K562 (cell line): ENCODE results near the gene YAF2. TPM values are rescaled to one million over a fixed set of nuclear protein-coding genes. Genes with fewer than 3 reads are reported as not detected.
A peak's percentile ranks its signal among the peaks of the same experiment; 100 is the strongest.

Source experiments
- CBFA2T2 ChIP-seq: fragments of 450-650 bp; conservative IDR thresholded peaks from 2 replicates; pipeline ENCODE4 v1.6.1; 2017; ENCODE audit warnings: mild to moderate bottlenecking
- CCNT2 ChIP-seq: IDR thresholded peaks from 2 replicates; pipeline ENCODE4 v1.6.1; 2011; ENCODE audit warnings: borderline replicate concordance, low read depth, mild to moderate bottlenecking, moderate library complexity, mixed read lengths, low read length; ENCODE audit not compliant: insufficient read length; ENCODE audit errors: extremely low read depth
- HDAC1 ChIP-seq, 2 experiments: fragments of 450-650 bp; IDR thresholded peaks; 2 replicates each; pipeline ENCODE4 v1.6.1; 2016 to 2017; ENCODE audit warnings: inconsistent platforms in 1 of 2, mild to moderate bottlenecking in 1 of 2, moderate library complexity in 1 of 2
- MIER1 ChIP-seq: fragments of 450-650 bp; IDR thresholded peaks from 2 replicates; pipeline ENCODE4 v1.6.1; 2016; ENCODE audit warnings: antibody characterized with exemption, mild to moderate bottlenecking, low read depth
- POU5F1 ChIP-seq: fragments of 150-350 bp; IDR thresholded peaks from 2 replicates; pipeline ENCODE4 v1.6.1; 2014; ENCODE audit warnings: borderline replicate concordance, low read length, low read depth, mild to moderate bottlenecking; ENCODE audit not compliant: partially characterized antibody
- TEAD4 ChIP-seq, 2 experiments: sonication (generic) in 1 of 2; formaldehyde crosslinking in 1 of 2; IDR thresholded peaks; 2 replicates each; pipeline versions ENCODE4 v1.6.1 to v1.8.0; 2012 to 2022; ENCODE audit warnings: borderline replicate concordance in 1 of 2, inconsistent platforms in 1 of 2, low read length in 1 of 2, mild to moderate bottlenecking in 1 of 2, missing genetic modification reagents in 1 of 2
- ZNF174 ChIP-seq: fragments of 250-450 bp; sonication (Bioruptor Pico); IDR thresholded peaks from 2 replicates; pipeline ENCODE4 v1.4.0; 2020; ENCODE audit warnings: mild to moderate bottlenecking
- polyA plus RNA-seq, 8 experiments: library from polyadenylated mRNA; depleted of rRNA in 4 of 8; stranded (reverse) in 5 of 8; unstranded in 3 of 8; fragments of >200 nt; fragmentation: Nextera tagmentation in 2 of 8; fragmentation: Illumina TruSeq in 1 of 8; extraction: Ambion mirVana in 2 of 8; extraction: Trizol in 1 of 8; gene quantifications; 2 replicates each; pipeline versions ENCODE4 v1.2.1 to v1.2.3, GENCODE V29; 2011 to 2014; ENCODE audit warnings: inconsistent platforms in 1 of 8, missing spikeins in 1 of 8
- total RNA-seq, 7 experiments: library from RNA; depleted of rRNA in 6 of 7; stranded (reverse); fragments of >200 nt in 6 of 7; fragmentation: Illumina TruSeq in 2 of 7; extraction: Trizol in 2 of 7; gene quantifications; 2 replicates each; pipeline versions ENCODE4 v1.2.1 to v1.2.3, GENCODE V29; 2011 to 2021; ENCODE audit warnings: low replicate concordance in 1 of 7
- TF ChIP-seq, protein P1 (sequence below): fragments of 200-600 bp; sonication (generic); IDR thresholded peaks from one replicate; pipeline ENCODE4 v1.6.1; 2012; ENCODE audit warnings: mild to moderate bottlenecking, low read depth, low read length, inconsistent platforms
- TF ChIP-seq, protein P2 (sequence below): IDR thresholded peaks from 2 replicates; pipeline ENCODE4 v1.6.1; 2014; ENCODE audit warnings: antibody characterized with exemption
- TF ChIP-seq, protein P3 (sequence below): sonication (generic); formaldehyde crosslinking; IDR thresholded peaks from 2 replicates; pipeline ENCODE4 v1.8.1; 2023; ENCODE audit warnings: mild to moderate bottlenecking, missing genetic modification reagents, moderate library complexity

Gene YAF2
- total and polyA plus RNA-seq, 9 of the 15 experiments (the other 6 are each of a cell fraction or from before 2014, with no cell fraction given), result 10.6 to 26.4 (median 21.3) TPM

DNA sequence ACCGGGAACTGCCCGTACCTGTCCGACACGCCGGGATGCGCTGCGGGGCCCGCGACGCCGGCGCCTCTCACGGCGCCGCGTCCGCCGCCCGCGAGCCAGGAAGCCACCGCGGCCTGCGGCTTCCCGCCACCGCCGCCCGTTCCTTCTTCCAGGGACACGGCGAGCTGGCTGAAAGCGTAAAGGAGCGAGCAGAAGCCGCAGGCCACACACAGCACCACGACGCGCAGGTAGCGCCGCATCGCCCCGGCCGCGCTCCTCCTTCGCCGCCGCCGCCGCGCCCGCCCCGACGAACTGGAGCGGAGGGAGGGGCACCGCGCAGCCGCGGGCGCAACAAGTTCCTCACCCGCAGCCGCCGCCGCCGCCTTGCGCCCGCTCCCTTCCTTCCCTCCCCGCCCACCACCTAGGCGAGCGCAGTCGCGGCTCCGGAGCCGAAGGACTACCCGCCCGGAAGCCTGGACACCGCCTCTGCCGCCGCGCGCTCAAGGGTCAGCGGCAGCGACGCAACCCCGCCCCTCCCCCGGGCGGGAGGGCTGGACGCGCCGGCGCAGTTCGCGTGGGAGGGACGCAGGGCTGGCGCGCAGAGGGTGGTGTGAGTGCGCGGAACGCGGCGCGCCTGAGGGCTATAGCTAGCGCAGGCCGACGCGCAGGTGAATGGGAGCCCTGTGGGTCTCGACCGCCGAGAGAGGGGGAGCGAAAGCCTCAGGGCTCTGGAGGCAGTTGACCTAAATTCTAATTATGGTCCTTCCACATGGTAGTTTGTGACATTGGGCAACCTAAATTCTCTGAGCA is 93.4 kb downstream of the YAF2 start, which contains the start of gene GXYLT1 (continued):
- TF ChIP-seq, protein P1, sequence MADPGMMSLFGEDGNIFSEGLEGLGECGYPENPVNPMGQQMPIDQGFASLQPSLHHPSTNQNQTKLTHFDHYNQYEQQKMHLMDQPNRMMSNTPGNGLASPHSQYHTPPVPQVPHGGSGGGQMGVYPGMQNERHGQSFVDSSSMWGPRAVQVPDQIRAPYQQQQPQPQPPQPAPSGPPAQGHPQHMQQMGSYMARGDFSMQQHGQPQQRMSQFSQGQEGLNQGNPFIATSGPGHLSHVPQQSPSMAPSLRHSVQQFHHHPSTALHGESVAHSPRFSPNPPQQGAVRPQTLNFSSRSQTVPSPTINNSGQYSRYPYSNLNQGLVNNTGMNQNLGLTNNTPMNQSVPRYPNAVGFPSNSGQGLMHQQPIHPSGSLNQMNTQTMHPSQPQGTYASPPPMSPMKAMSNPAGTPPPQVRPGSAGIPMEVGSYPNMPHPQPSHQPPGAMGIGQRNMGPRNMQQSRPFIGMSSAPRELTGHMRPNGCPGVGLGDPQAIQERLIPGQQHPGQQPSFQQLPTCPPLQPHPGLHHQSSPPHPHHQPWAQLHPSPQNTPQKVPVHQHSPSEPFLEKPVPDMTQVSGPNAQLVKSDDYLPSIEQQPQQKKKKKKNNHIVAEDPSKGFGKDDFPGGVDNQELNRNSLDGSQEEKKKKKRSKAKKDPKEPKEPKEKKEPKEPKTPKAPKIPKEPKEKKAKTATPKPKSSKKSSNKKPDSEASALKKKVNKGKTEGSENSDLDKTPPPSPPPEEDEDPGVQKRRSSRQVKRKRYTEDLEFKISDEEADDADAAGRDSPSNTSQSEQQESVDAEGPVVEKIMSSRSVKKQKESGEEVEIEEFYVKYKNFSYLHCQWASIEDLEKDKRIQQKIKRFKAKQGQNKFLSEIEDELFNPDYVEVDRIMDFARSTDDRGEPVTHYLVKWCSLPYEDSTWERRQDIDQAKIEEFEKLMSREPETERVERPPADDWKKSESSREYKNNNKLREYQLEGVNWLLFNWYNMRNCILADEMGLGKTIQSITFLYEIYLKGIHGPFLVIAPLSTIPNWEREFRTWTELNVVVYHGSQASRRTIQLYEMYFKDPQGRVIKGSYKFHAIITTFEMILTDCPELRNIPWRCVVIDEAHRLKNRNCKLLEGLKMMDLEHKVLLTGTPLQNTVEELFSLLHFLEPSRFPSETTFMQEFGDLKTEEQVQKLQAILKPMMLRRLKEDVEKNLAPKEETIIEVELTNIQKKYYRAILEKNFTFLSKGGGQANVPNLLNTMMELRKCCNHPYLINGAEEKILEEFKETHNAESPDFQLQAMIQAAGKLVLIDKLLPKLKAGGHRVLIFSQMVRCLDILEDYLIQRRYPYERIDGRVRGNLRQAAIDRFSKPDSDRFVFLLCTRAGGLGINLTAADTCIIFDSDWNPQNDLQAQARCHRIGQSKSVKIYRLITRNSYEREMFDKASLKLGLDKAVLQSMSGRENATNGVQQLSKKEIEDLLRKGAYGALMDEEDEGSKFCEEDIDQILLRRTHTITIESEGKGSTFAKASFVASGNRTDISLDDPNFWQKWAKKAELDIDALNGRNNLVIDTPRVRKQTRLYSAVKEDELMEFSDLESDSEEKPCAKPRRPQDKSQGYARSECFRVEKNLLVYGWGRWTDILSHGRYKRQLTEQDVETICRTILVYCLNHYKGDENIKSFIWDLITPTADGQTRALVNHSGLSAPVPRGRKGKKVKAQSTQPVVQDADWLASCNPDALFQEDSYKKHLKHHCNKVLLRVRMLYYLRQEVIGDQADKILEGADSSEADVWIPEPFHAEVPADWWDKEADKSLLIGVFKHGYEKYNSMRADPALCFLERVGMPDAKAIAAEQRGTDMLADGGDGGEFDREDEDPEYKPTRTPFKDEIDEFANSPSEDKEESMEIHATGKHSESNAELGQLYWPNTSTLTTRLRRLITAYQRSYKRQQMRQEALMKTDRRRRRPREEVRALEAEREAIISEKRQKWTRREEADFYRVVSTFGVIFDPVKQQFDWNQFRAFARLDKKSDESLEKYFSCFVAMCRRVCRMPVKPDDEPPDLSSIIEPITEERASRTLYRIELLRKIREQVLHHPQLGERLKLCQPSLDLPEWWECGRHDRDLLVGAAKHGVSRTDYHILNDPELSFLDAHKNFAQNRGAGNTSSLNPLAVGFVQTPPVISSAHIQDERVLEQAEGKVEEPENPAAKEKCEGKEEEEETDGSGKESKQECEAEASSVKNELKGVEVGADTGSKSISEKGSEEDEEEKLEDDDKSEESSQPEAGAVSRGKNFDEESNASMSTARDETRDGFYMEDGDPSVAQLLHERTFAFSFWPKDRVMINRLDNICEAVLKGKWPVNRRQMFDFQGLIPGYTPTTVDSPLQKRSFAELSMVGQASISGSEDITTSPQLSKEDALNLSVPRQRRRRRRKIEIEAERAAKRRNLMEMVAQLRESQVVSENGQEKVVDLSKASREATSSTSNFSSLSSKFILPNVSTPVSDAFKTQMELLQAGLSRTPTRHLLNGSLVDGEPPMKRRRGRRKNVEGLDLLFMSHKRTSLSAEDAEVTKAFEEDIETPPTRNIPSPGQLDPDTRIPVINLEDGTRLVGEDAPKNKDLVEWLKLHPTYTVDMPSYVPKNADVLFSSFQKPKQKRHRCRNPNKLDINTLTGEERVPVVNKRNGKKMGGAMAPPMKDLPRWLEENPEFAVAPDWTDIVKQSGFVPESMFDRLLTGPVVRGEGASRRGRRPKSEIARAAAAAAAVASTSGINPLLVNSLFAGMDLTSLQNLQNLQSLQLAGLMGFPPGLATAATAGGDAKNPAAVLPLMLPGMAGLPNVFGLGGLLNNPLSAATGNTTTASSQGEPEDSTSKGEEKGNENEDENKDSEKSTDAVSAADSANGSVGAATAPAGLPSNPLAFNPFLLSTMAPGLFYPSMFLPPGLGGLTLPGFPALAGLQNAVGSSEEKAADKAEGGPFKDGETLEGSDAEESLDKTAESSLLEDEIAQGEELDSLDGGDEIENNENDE, result no peak
- TF ChIP-seq, protein P2, sequence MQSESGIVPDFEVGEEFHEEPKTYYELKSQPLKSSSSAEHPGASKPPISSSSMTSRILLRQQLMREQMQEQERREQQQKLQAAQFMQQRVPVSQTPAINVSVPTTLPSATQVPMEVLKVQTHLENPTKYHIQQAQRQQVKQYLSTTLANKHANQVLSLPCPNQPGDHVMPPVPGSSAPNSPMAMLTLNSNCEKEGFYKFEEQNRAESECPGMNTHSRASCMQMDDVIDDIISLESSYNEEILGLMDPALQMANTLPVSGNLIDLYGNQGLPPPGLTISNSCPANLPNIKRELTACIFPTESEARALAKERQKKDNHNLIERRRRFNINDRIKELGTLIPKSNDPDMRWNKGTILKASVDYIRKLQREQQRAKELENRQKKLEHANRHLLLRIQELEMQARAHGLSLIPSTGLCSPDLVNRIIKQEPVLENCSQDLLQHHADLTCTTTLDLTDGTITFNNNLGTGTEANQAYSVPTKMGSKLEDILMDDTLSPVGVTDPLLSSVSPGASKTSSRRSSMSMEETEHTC, result no peak
- TF ChIP-seq HDAC1 (IDR thresholded peaks at IDR 0.05) (peak in 1 of 2 experiments; percentile 58; a peak in 2 of 4 replicates), MIER1 (no peak), TEAD4 (IDR thresholded peaks at IDR 0.05; ENCODE audit: low read length) (peak; percentile 49; the same call in 1 of the 2 replicates), TEAD4 (CRISPR knock-in tag; IDR thresholded peaks at IDR 0.05; ENCODE audit: borderline replicate concordance) (no peak), CBFA2T2 (no peak), ZNF174 (CRISPR knock-in tag) (no peak), POU5F1 (no peak), CCNT2 (peak; percentile 91)
- TF ChIP-seq, protein P3, sequence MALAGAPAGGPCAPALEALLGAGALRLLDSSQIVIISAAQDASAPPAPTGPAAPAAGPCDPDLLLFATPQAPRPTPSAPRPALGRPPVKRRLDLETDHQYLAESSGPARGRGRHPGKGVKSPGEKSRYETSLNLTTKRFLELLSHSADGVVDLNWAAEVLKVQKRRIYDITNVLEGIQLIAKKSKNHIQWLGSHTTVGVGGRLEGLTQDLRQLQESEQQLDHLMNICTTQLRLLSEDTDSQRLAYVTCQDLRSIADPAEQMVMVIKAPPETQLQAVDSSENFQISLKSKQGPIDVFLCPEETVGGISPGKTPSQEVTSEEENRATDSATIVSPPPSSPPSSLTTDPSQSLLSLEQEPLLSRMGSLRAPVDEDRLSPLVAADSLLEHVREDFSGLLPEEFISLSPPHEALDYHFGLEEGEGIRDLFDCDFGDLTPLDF (CRISPR knock-in tag), result peak; percentile 86
